ENCODE measurements around the gene SUPT20HL1.

The SUPT20HL1 gene

DNA sequence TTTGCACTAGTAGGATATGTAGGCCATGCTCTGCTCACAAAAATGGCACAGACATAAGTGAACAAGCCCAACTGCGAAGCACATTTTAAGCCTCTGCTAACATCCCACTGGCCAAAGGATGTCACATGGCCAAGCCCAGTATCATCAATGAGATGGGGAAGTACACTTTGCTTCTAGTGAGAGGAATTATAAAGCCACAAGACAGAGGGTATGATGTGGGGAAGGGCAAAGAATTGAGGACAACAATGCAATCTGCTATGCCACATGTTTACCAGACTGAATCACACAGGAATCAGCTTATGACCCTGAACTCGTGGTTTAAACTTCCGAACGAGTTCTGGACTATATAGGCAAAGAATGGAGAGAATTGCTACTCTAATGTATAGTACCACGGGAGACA, 39.1 kb downstream of the SUPT20HL1 start:
- FAIRE-seq, result no peak

DNA sequence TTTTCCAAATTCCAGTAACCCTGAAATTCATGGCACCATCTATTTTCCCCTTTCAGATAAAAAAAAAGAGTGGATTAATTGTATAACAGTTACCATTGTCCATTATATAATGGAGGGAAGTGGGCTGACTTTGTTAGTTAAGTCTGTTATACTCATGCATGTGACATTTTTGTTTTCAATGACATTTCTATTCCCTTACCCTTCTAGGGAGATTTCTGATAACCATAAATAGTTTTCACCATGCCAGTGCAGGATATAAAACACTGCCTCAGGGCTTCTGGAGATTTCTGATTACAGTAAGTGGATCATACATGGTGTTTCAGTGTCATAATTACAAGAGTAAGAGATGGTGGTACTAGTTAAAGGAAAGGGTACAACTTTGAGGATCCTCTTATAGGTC, 45.5 kb downstream of the SUPT20HL1 start:
- no peak for FAIRE-seq

Measured in TTC549 (cell line).